GM13977 (cell line): ENCODE results near the gene PODNL1.

Source experiments
- DNase-seq: peaks from one replicate; pipeline ENCODE4 v3.0.0; 2012; ENCODE audit warnings: low spot score
- in situ Hi-C: fragments of 300-500 bp; cut with MboI; formaldehyde crosslinking; loops from one replicate; pipeline ENCODE4 v1.12.0; 2022; ENCODE audit warnings: low sequenced_read_pairs, low pct_unique_long_range_greater_than_20kb, mixed read lengths, inconsistent platforms; ENCODE audit not compliant: unreplicated experiment
- TF ChIP-seq, protein P1 (sequence below): IDR thresholded peaks from 2 replicates; pipeline ENCODE4 v1.5.1; 2012; ENCODE audit warnings: mild to moderate bottlenecking, control low read depth; ENCODE audit not compliant: insufficient read depth; ENCODE audit errors: extremely low read depth, missing control alignments

The PODNL1 gene

DNA sequence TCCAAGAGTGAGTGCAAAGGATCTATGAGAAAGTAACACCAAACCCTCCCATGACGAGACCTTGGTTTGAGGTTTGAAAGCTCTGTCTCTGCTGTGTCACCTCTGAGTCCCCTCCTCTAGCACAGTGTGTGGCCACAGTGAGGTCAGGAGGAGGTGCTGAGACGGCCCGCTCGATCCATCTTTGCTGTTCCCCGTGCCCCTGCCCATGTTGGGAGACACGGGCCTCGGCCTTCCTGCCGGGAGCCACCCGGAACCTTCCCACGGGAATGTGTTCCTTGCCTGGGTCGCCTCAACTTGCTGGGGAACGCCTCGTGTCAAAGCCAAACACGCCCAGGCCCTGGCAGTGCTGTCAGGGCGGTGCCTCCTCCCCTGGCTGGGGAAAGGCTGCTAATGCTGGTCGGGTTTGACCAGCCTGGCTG lies 51.2 kb downstream of the PODNL1 start:
- DNase-seq, result no peak
- in situ Hi-C loops, result no loop called here
- TF ChIP-seq, protein P1, sequence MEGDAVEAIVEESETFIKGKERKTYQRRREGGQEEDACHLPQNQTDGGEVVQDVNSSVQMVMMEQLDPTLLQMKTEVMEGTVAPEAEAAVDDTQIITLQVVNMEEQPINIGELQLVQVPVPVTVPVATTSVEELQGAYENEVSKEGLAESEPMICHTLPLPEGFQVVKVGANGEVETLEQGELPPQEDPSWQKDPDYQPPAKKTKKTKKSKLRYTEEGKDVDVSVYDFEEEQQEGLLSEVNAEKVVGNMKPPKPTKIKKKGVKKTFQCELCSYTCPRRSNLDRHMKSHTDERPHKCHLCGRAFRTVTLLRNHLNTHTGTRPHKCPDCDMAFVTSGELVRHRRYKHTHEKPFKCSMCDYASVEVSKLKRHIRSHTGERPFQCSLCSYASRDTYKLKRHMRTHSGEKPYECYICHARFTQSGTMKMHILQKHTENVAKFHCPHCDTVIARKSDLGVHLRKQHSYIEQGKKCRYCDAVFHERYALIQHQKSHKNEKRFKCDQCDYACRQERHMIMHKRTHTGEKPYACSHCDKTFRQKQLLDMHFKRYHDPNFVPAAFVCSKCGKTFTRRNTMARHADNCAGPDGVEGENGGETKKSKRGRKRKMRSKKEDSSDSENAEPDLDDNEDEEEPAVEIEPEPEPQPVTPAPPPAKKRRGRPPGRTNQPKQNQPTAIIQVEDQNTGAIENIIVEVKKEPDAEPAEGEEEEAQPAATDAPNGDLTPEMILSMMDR, result no peak

DNA sequence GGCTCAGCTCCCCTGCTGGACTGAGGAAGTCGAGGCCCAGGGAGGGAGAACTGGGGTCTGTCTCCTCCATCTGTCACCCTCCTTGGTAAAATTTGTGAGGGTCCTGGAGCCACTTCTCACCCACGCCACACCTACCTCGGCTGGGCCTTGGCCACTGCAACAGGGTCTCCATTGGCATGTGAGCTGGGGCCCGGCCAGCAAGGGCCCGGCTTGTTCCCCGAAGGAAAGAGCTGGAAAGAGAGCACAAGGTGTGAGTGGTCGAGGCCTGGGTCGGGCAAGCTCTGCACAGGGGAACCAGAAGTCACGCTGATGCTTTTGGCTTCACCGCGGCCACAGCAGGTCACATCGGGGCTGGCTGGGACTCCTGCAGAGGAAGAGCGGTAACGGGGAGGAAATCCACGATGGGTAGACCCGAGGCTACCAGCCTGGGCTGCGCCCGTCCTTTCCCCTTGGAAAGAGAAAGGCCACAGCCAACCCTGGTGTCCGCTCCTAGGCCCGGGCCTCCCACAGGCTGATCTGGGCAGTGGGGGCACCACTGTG lies 52.3 kb downstream of the PODNL1 start:
- TF ChIP-seq, protein P1, result no peak
- no peak for DNase-seq
- in situ Hi-C loops, result no loop called here

DNA sequence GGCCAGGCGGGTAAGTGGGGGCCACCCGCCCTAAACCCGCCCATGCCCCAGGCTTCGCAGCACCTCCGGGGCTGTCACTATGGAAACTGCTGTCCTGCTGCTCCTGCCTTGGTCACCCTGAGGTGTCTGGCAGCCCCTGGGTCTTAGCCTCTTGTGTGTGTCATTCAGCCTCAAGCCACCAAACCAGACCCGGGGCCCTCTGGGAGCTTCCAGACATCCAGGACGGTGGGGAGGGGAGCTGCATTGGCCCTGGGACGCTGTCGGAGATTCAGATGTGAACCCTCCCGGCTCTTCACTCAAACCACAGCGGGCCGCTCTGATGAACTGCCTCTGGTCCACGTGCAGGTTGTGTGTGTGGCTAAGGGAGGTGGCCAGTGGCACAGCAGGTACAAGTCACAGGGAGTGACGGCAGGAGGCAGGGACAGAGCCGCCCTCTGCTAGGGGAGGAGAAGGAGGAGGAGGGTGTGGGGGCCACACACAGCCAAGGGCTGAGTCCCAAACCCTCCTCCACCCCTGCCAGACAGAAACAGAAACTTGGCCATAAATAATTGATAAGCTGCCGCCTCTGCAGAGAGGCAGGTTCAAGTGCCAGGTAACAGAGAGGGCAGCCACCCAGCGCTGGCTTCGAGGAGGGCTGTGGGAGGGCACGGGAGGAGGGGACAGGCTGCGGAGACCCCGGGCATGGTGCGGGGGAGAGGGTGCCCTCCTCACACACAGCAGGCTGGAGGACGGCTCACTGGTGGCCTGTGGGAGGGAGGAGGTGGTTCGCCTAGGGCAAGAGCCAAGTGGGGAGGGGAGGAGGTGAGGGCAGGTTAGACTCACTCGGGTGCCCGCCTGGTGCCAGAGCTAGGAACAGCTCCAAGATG lies 53.3 kb downstream of the PODNL1 start:
- TF ChIP-seq, protein P1, result no peak
- in situ Hi-C loops, result loop anchor here (5.0 kb wide), 1 partner anchor 162 kb away; no protein-coding TSS in a partner anchor
- no peak for DNase-seq

DNA sequence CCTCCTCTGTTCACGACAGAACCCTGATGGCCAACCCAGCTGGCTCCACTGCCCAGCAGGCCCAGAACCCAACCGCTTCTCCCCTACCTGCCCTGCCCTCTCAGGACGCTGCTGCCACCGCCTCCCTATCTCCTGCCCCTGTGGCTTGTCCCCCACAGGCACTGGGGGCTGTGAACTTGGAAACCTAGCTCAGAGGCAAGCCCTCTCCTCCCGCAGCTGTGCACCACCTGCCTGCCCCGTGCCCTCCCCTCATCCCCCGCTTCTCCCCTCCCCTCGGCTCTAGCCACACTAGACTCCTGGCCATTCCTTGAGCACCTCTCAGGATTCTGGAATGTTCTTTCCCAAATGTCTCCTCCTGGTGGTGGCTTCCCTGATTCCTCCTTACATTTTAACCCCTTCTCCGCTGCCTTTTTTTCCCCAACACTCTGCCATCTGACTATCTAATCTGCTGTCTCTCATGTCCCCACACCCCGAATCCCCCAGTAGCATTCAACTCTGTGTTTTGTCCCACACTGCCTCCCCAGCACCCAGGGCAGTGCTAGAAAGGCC lies 54.6 kb downstream of the PODNL1 start:
- TF ChIP-seq, protein P1, result no peak
- in situ Hi-C loops, result loop anchor here (5.0 kb wide), 1 partner anchor 164 kb away; no protein-coding TSS in a partner anchor
- no peak for DNase-seq

DNA sequence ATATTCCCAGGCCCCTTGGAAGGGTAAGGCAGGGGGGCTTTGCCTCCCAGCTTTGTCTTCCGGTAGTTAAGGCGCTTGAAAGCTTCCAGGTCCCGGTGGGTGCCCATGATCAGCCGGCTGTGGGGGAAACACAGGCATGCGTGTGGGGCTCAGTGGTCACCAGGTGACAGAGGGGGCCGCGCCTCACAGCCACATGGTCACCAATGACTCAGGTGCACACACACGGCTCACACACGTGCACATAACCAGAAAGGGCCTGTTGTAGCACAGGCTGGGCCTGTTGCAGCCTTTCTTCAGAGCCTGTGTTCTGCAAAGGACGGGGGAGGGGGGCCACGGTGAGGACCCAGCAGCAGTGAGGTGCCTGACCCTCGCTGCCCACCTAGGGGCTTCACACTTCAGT lies 55.4 kb downstream of the PODNL1 start:
- DNase-seq, result no peak
- TF ChIP-seq, protein P1, result no peak
- in situ Hi-C loops, result loop anchor here (5.0 kb wide), 1 partner anchor 164 kb away; no protein-coding TSS in a partner anchor

DNA sequence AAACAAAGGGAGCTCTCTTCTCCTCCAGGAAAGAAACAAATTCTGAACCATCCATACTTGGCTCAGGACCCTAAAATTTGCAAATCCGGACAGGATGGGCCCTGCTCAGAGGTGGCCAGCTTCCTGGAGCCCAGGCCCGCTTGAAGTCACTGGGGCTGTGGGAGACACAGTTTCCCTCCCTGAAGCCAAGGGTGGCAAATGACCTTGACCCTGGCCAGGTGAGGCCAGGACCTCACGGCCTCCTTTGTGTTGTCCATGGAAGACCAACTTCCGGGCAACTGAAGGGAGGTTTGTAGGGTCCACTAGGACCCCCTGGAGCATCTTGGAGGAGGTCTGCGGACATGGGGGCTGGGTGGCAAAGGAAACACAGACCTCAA lies 55.8 kb downstream of the PODNL1 start:
- in situ Hi-C loops, result loop anchor here (5.0 kb wide), 1 partner anchor 165 kb away; no protein-coding TSS in a partner anchor
- TF ChIP-seq, protein P1, result no peak
- no peak for DNase-seq
